ENCODE results near the gene SLN. TPM values are rescaled to one million over a fixed set of nuclear protein-coding genes. Genes with fewer than 3 reads are reported as not detected.

SLN gene
- total RNA-seq, 1 donor: not detected

- no peak overlapping the region for H3K4me3 ChIP-seq (ENCODE audit: low read depth, low read length)
- DNase-seq (ENCODE audit: low read depth): peak; percentile 30
- TF ChIP-seq CTCF (IDR thresholded peaks at IDR 0.05; ENCODE audit: insufficient read depth, low read depth, low read length): no peak
Observed at GRCh38 chr11:107733518-107733917, 21.7 kb upstream of the SLN start.

DNA sequence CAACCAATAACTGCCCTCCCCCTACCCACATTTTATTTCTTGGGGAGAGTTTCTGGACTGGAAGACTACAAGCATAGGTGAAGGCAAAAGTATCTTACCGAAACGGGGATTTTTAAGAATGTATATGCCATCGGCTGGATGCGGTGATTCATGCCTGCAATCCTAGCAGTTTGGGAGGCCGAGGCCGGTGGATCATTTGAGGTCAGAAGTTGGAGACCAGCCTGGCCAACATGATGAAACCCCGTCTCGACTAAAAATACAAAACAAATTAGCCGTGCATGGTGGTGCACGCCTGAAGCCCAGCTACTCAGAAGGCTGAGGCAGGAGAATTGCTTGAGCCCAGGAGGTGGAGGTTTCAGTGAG is 20.8 kb upstream of the SLN start:
- DNase-seq (ENCODE audit: low read depth): no peak
- no peak for TF ChIP-seq CTCF (IDR thresholded peaks at IDR 0.05; ENCODE audit: insufficient read depth, low read depth, low read length)
- no peak overlapping the region for H3K4me3 ChIP-seq (ENCODE audit: low read depth, low read length)

DNA sequence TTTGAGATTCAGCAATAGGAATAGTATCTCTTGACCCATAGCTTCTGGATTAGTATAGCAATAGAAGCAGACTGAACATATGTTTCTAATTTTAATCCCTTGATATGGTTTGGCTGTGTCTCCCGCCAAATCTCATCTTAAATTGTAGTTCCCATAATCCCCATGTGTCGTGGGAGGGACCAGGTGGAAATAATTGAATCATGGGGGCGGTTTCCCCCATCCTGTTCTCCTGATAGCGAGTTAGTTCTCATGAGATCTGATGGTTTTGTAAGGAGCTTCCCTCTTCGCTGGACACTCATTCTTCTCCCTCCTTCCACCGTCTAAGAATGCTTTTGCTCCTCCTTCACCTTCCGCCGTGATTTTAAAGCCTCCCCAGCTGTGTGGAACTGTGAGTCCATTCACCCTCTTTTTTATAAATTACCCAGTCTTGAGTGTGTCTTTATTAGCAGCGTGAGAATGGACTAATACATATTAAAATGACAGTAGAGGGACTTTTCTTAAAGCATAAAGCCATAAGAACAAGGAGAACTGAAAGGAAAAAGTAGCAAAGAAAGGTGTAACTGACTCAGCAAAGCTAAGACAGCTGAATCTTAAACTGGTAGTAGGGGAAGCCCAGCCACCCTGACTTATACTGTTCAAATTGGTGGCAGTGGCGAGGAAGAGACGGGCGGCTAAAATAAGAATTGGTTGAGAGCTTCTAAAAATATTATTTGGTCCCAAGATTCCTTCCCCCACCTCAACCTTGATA is 20.3 kb upstream of the SLN start:
- TF ChIP-seq CTCF (IDR thresholded peaks at IDR 0.05; ENCODE audit: insufficient read depth, low read depth, low read length): no peak
- no peak overlapping the region for H3K4me3 ChIP-seq (ENCODE audit: low read depth, low read length)
- no peak for DNase-seq (ENCODE audit: low read depth)

DNA sequence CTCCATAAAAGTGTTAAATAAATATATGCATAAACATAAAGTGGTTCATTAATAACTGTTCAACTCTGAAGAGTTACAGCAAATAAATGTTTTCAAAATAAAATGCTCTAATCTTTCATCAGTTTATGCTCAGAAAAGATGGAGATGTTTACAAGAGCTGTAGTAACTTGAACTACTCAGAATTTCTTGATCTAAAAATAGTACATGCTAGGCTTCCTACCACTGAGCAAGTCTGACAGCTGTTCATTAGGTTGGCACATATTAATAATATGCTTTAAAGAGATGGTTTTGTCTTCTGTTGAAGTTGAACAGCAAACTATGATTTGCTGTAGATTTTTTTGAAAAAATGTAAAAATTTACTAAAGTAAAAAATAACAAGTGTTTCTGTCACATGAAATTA is 10.8 kb upstream of the SLN start:
- no peak for DNase-seq (ENCODE audit: low read depth)
- TF ChIP-seq CTCF (IDR thresholded peaks at IDR 0.05; ENCODE audit: insufficient read depth, low read depth, low read length): no peak
- no peak overlapping the region for H3K4me3 ChIP-seq (ENCODE audit: low read depth, low read length)

- no peak overlapping the region for H3K4me3 ChIP-seq (ENCODE audit: low read depth, low read length)
- no peak for TF ChIP-seq CTCF (IDR thresholded peaks at IDR 0.05; ENCODE audit: insufficient read depth, low read depth, low read length)
- no peak for DNase-seq (ENCODE audit: low read depth)
Observed at GRCh38 chr11:107721207-107721606, 9.4 kb upstream of the SLN start.

DNA sequence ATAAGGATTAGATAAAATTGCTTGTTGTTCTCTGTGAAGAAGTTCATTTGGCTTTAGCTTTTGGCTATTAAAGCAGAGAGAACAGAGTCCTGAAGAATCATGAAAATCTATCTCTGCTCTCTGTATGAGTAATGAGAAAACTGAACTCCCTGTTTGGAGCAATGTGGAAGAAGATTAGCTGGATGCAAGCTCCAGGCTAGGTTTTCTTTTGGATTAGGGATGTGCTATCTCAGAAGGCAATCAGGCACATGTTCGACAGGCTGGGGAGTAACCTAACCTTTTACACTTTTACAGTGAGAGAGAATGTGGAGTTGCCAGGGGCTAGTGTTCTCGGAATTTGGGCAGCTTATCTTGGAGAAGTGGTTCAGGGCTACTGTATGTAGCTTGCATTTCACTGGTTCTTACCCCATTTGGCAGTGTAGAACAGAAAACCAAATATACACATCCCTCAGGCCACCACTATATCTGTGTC is 8.5 kb upstream of the SLN start:
- no peak for DNase-seq (ENCODE audit: low read depth)
- no peak for TF ChIP-seq CTCF (IDR thresholded peaks at IDR 0.05; ENCODE audit: insufficient read depth, low read depth, low read length)
- H3K4me3 ChIP-seq (ENCODE audit: low read depth, low read length): no peak overlapping the region
